Measurements from ENCODE around the gene PCDHGA10.
"Not testable (repeated sequence)": the region's sequence is repeated elsewhere in the genome, so short reads cannot be mapped to it uniquely, and the experiment has no call there.

PCDHGA10 gene

GRCh38 chr5:141420855-141421488, 8.2 kb downstream of the PCDHGA10 start, which contains the start of gene PCDHGA11:
PCDHGA11 (plus strand) TSS chr5:141421051; CDS start chr5:141421228, 177 bp downstream.
- peak; percentile 14 for DNase-seq (ENCODE audit: low read depth)

- no peak for DNase-seq (ENCODE audit: low read depth)
These were observed 8.7 kb downstream of the PCDHGA10 start for GRCh38 chr5:141421489-141421855.

- DNase-seq (ENCODE audit: low read depth) = no peak
These were observed 10.0 kb downstream of the PCDHGA10 start for GRCh38 chr5:141422742-141423291.

DNA sequence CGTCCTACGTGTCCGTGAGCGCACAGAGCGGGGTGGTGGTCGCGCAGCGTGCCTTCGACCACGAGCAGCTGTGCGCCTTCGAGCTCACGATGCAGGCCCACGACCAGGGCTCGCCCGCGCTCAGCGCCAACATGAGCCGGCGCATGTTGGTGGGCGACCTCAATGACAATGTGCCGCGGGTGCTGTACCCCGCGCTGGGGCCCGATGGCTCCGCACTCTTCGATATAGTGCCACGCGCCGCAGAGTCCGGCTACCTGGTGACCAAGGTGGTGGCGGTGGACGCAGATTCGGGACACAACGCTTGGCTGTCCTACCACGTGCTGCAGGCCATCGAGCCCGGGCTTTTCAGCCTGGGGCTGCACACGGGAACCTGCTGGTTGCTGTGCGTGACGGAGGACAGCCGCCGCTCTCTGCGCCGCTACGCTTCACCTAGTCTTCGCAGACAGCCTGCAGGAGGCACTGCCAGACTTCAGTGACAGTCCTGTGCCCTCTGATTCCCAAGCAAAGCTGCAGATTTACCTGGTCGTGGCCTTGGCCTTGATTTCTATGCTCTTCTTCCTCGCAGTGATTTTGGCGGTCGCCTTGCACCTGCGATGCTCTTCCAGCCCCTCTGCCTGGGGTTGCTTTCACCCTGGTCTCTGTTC, 15.1 kb downstream of the PCDHGA10 start:
- DNase-seq (ENCODE audit: low read depth) = no peak

DNA sequence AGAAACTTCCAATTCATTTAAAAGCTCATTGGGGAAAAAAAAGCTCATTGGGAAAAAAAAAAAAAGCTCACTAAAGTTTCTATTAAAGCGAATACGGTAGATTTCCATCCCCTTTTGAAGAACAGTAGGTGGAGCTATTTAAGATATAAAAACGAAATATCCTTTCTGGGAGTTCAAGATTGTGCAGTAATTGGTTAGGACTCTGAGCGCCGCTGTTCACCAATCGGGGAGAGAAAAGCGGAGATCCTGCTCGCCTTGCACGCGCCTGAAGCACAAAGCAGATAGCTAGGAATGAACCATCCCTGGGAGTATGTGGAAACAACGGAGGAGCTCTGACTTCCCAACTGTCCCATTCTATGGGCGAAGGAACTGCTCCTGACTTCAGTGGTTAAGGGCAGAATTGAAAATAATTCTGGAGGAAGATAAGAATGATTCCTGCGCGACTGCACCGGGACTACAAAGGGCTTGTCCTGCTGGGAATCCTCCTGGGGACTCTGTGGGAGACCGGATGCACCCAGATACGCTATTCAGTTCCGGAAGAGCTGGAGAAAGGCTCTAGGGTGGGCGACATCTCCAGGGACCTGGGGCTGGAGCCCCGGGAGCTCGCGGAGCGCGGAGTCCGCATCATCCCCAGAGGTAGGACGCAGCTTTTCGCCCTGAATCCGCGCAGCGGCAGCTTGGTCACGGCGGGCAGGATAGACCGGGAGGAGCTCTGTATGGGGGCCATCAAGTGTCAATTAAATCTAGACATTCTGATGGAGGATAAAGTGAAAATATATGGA, 17.7 kb downstream of the PCDHGA10 start, which contains the start of gene PCDHGA12:
TSS of gene PCDHGA12 (plus strand) at position 176 of the 782 bp plus-strand sequence. CDS start at position 429, 253 bp downstream.
- DNase-seq (ENCODE audit: low read depth) = peak; percentile 27

DNA sequence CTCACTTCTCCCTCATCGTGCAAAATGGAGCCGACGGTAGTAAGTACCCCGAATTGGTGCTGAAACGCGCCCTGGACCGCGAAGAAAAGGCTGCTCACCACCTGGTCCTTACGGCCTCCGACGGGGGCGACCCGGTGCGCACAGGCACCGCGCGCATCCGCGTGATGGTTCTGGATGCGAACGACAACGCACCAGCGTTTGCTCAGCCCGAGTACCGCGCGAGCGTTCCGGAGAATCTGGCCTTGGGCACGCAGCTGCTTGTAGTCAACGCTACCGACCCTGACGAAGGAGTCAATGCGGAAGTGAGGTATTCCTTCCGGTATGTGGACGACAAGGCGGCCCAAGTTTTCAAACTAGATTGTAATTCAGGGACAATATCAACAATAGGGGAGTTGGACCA, 18.5 kb downstream of the PCDHGA10 start:
- DNase-seq (ENCODE audit: low read depth) = no peak

DNA sequence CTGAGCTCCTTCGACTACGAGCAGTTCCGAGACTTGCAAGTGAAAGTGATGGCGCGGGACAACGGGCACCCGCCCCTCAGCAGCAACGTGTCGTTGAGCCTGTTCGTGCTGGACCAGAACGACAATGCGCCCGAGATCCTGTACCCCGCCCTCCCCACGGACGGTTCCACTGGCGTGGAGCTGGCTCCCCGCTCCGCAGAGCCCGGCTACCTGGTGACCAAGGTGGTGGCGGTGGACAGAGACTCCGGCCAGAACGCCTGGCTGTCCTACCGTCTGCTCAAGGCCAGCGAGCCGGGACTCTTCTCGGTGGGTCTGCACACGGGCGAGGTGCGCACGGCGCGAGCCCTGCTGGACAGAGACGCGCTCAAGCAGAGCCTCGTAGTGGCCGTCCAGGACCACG, 19.5 kb downstream of the PCDHGA10 start:
- DNase-seq (ENCODE audit: low read depth) = not testable (repeated sequence)

GRCh38 chr5:141432726-141433125, 19.9 kb downstream of the PCDHGA10 start:
- not testable (repeated sequence) for DNase-seq (ENCODE audit: low read depth)

- peak; percentile 43 for DNase-seq (ENCODE audit: low read depth)
These were observed 21.2 kb downstream of the PCDHGA10 start for GRCh38 chr5:141434006-141434405.

- peak; percentile 50 for DNase-seq (ENCODE audit: low read depth)
These were observed 24.4 kb downstream of the PCDHGA10 start for GRCh38 chr5:141437221-141437620.

DNA sequence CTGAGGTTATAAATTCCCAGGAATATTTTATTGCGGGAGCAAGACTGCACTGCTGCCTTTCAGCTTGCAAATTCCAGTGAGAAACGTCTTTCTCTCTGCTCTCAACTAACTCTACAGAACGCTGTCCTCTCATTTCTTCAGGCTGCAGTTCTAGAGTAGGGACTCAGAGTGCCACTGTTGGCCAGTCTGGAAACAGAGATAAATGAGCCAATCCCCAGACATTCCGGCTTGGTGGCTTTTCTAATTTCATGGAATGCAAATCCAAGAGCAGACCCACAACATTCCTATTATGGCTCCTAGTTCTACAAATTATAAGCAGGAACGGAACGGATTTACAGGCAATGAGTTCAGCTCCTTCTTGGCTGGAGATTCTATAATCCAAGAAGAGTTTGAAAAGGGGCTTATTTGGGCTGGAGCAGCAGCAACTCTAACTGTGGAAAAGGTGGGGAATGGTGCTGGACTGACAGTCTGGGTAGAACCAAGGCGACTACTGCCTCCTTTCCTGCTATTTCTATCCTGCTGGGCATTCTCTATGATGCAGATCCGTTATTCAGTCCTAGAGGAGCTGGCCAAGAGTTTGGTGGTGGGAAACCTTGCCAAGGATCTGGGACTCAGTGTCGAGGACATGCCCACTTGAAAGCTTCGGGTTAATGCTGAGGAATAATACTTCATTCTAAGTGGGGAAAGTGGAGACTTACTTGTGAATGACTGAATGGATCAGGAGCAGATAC, 26.8 kb downstream of the PCDHGA10 start:
- DNase-seq (ENCODE audit: low read depth) = peak; percentile 48

DNA sequence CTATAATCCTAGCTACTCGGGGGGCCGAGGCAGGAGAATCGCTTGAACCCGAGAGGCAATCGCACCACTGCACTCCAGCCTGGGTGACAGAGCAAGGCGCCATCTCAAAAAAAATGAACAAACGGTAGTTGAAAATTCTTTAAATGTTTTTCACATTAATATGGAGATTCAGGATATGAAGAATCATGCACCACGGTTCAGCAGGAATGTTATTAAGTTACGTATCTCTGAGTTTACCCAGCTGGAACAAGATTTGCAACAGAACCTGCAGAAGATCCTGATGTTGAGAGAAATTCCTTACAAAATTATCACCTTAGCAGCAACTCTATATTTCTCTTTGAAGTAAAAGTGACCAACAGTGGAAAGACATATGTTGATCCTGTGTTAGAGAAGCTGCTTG, 27.6 kb downstream of the PCDHGA10 start:
- no peak for DNase-seq (ENCODE audit: low read depth)

DNA sequence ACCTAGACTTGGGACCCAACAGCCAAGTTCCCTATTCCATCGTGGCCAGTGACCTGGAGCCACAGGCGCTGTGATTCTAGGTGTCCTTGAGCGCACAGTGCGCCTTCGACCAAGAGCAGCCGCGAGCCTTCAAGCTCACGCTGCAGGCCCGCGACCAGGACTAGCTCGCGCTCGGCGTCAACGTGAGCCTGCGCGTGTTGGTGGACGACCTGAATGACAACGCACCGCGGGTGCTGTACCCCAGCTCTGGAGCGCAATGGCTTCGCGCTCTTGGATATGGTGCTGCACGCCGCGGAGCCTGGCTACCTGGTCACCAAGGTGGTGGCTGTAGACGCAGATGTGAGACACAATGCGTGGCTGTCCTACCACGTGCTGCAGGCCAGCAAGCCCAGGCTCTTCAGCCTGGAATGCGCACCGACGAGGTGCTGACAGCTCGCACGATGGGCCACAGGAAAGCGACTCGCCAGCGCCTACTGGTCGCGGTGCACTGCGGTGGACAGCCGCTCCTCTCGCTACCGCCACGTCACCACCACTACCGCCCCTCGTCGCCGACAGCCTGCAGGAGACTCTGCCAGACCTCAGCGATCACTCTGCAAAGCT, 28.9 kb downstream of the PCDHGA10 start:
- DNase-seq (ENCODE audit: low read depth) = no peak

- DNase-seq (ENCODE audit: low read depth) = peak; percentile 90
These were observed 52.6 kb downstream of the PCDHGA10 start for GRCh38 chr5:141465351-141465750.
